ENCODE measurements around the gene PCED1B. TPM values are rescaled to one million over a fixed set of nuclear protein-coding genes. Genes with fewer than 3 reads are reported as not detected.
"Not testable (repeated sequence)": the region's sequence is repeated elsewhere in the genome, so short reads cannot be mapped to it uniquely, and the experiment has no call there.

Gene PCED1B
- total RNA-seq, 4 donors from 2014 or later, result 1.0 to 1.5 (median 1.2) TPM

DNA sequence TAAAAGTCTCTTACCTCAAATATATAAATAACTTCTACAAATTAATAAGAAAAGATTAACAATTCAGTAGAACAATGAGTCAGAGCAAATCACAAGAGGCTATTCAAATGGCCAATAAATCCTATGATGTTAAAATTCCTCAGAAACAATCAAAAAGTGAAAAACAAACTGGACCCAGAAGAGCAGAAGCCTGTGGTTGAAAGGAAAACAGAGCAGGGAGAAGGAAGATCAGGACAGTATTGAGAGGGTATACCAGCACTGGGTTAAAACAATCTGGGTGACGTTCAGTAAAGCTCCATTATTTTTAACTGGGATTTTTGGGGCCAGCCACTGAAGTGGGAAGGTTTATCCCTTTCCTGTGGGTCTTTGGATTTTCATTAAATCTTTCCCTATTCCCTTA lies 39.7 kb upstream of the PCED1B start:
- no peak for TF ChIP-seq POLR2A (IDR thresholded peaks at IDR 0.05)
- TF ChIP-seq, protein P1, sequence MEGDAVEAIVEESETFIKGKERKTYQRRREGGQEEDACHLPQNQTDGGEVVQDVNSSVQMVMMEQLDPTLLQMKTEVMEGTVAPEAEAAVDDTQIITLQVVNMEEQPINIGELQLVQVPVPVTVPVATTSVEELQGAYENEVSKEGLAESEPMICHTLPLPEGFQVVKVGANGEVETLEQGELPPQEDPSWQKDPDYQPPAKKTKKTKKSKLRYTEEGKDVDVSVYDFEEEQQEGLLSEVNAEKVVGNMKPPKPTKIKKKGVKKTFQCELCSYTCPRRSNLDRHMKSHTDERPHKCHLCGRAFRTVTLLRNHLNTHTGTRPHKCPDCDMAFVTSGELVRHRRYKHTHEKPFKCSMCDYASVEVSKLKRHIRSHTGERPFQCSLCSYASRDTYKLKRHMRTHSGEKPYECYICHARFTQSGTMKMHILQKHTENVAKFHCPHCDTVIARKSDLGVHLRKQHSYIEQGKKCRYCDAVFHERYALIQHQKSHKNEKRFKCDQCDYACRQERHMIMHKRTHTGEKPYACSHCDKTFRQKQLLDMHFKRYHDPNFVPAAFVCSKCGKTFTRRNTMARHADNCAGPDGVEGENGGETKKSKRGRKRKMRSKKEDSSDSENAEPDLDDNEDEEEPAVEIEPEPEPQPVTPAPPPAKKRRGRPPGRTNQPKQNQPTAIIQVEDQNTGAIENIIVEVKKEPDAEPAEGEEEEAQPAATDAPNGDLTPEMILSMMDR (IDR thresholded peaks at IDR 0.05), result no peak
- no peak for DNase-seq
- no peaks in the 10 kb centered on the region for H3K4me1 ChIP-seq
- no peaks in the 10 kb centered on the region for H3K9me3 ChIP-seq
- intact Hi-C loops (cut with DNase I), result loop anchor here (10.0 kb wide), 1 partner anchor 355 kb away; no protein-coding TSS in a partner anchor
- no peak overlapping the region for H3K27ac ChIP-seq
- H3K36me3 ChIP-seq, result no peaks in the 10 kb centered on the region
- H3K4me3 ChIP-seq (replicated peaks in 1 of 3), result no peak overlapping the region
- WGBS, 2 donors, result 73 to 76% methylated on average over 1 of the region's 1 CpG
- no peaks in the 10 kb centered on the region for H3K27me3 ChIP-seq

DNA sequence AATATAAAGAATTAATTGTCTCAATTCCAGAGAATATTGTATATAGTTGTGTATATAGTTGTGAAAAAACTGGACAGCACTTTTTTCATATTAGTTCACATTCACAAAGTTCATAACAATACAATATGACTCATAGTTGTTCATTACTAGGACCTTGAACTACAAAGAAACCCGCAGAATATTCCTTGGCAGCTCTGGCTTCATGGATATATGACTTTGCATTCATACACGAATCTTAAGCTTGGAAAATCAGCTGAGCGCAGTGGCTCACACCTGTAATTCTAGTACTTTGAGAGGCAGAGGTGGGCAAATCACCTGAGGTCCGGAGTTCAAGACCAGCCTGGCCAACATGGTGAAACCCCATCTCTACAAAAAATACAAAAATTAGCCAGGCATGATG lies 38.1 kb upstream of the PCED1B start:
- DNase-seq, result no peak
- Histone ChIP-seq H3K9me3 (no peaks in the 10 kb centered on the region), H3K27me3 (no peaks in the 10 kb centered on the region), H3K36me3 (no peaks in the 10 kb centered on the region), H3K4me1 (no peaks in the 10 kb centered on the region), H3K27ac (no peak overlapping the region), H3K4me3 (replicated peaks in 1 of 3) (no peak overlapping the region)
- 86 to 89% methylated on average over 4 of the region's 4 CpGs for WGBS, 2 donors
- no peak for TF ChIP-seq POLR2A (IDR thresholded peaks at IDR 0.05)
- TF ChIP-seq, protein P1 (IDR thresholded peaks at IDR 0.05), result no peak
- intact Hi-C loops (cut with DNase I), result no loop called here

- no peak for TF ChIP-seq POLR2A (IDR thresholded peaks at IDR 0.05)
- TF ChIP-seq, protein P1 (IDR thresholded peaks at IDR 0.05), result no peak
- H3K4me1 ChIP-seq, result no peaks in the 10 kb centered on the region
- H3K4me3 ChIP-seq (replicated peaks in 1 of 3), result no peak overlapping the region
- no peak for DNase-seq
- H3K9me3 ChIP-seq, result no peaks in the 10 kb centered on the region
- no peak overlapping the region for H3K27ac ChIP-seq
- no peaks in the 10 kb centered on the region for H3K27me3 ChIP-seq
- intact Hi-C loops (cut with DNase I), result no loop called here
- no peaks in the 10 kb centered on the region for H3K36me3 ChIP-seq
These were observed 30.9 kb upstream of the PCED1B start for GRCh38 chr12:47048541-47048940.

DNA sequence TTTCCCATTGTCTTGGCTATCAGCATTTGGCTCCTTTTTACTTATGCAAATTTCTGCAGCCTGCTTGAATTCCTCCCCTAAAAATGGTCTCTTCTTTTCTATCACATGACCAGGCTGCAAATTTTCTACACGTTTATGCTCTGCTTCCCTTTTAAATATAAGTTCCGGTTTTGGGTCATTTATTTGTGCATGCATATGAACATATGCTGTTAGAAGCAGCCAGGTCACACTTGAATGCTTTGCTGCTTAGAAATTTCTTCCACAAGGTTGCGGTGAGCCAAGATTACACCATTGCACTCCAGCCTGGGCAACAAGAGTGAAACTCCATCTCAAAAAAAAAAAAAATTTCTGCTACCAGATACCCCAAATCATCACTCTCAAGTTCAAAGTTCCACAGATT lies 28.1 kb upstream of the PCED1B start:
- H3K4me1 ChIP-seq; H3K9me3 ChIP-seq; H3K27me3 ChIP-seq; H3K36me3 ChIP-seq; DNase-seq; intact Hi-C loops (cut with DNase I); H3K4me3 ChIP-seq (replicated peaks in 1 of 3); H3K27ac ChIP-seq: not testable (repeated sequence)
- WGBS, 2 donors, result 75 to 85% methylated on average over 3 of the region's 3 CpGs

DNA sequence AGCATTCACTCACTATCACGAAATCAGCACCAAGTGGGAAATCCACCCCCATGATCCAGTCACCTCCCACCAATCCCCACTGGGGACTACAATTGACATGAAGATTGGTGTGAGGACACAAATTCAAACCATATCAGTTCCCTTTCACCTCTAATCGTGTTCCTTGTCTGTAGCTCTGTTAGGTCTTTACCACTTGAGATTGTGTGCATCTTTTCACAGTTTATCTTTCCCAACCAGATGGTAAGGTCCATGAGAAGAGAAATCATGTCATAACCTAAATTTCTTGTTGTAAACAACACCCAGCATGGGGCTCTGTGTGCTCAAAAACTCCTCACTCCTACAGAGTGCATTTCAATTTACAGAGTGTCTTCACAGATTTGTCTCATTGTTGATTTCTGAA lies 27.1 kb upstream of the PCED1B start:
- Histone ChIP-seq H3K9me3 (no peaks in the 10 kb centered on the region), H3K36me3 (no peaks in the 10 kb centered on the region), H3K27ac (no peak overlapping the region), H3K4me3 (replicated peaks in 1 of 3) (no peak overlapping the region), H3K27me3 (no peaks in the 10 kb centered on the region), H3K4me1 (no peaks in the 10 kb centered on the region)
- no peak for TF ChIP-seq POLR2A (IDR thresholded peaks at IDR 0.05)
- TF ChIP-seq, protein P1 (IDR thresholded peaks at IDR 0.05), result no peak
- DNase-seq, result no peak
- intact Hi-C loops (cut with DNase I), result no loop called here
- 76 to 85% methylated on average over 2 of the region's 2 CpGs for WGBS, 2 donors

DNA sequence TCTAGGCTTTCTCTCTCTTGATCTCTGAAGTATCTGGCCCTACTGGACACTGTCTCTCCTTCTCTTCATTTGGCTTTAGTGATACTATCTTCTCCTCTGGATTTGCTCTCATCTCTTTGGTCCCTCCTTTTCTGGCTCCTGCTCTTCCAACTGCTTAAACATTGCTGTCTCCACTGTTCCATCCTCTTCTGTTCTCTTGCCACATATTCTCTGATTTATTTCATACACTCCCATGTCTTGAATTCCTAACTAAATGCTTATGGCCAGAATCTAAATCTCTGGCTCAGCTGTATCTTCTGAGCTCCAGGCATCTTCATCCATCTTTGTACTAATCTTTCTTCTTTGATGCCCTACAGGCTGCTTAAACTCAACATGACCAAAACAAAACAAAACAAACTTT lies 25.5 kb upstream of the PCED1B start:
- DNase-seq, result no peak

More for the DNA sequence above, 25.5 kb upstream of the PCED1B start:
- Histone ChIP-seq H3K4me1 (no peaks in the 10 kb centered on the region), H3K36me3 (no peaks in the 10 kb centered on the region), H3K4me3 (replicated peaks in 1 of 3) (no peak overlapping the region), H3K9me3 (no peaks in the 10 kb centered on the region), H3K27ac (no peak overlapping the region), H3K27me3 (no peaks in the 10 kb centered on the region)
- TF ChIP-seq POLR2A (IDR thresholded peaks at IDR 0.05), result no peak
- TF ChIP-seq, protein P1 (IDR thresholded peaks at IDR 0.05), result no peak
- intact Hi-C loops (cut with DNase I), result no loop called here
